Neural progenitor cell (in vitro differentiated cells): ENCODE measurements around the gene CNTN2. TPM values are rescaled to one million over a fixed set of nuclear protein-coding genes. Genes with fewer than 3 reads are reported as not detected.

Experiments
- DNase-seq: peaks from one replicate; pipeline ENCODE4 v3.0.0-alpha.2; 2016; ENCODE audit warnings: low spot score
- H2AFZ ChIP-seq: fragments of 200-600 bp; sonication (generic); replicated peaks from 2 replicates; pipeline ENCODE4 v1.6.1; 2016; ENCODE audit warnings: antibody characterized with exemption
- H3F3A ChIP-seq: fragments of 200-600 bp; sonication (generic); 2 replicates; pipeline ENCODE4 v1.6.1; 2016; ENCODE audit warnings: antibody characterized with exemption, low read depth
- H3K27ac ChIP-seq: fragments of 200-600 bp; sonication (generic); 2 replicates; pipeline ENCODE4 v1.5.1; 2016; ENCODE audit warnings: mild to moderate bottlenecking
- H3K27me3 ChIP-seq: fragments of 200-600 bp; sonication (generic); 2 replicates; pipeline ENCODE4 v1.6.1; 2016; ENCODE audit warnings: mild to moderate bottlenecking, moderate library complexity
- H3K36me3 ChIP-seq: fragments of 200-600 bp; sonication (generic); 2 replicates; pipeline ENCODE4 v1.5.1; 2016
- H3K4me1 ChIP-seq: fragments of 200-600 bp; sonication (generic); 2 replicates; pipeline ENCODE4 v1.6.1; 2016; ENCODE audit warnings: mixed run types
- H3K4me2 ChIP-seq: fragments of 200-600 bp; sonication (generic); 2 replicates; pipeline ENCODE4 v1.6.1; 2016
- H3K4me3 ChIP-seq: fragments of 200-600 bp; sonication (generic); 2 replicates; pipeline ENCODE4 v1.5.1; 2016
- H3K79me2 ChIP-seq: fragments of 200-600 bp; sonication (generic); 2 replicates; pipeline ENCODE4 v1.6.1; 2016; ENCODE audit warnings: low read depth
- H3K9ac ChIP-seq: fragments of 200-600 bp; sonication (generic); 2 replicates; pipeline ENCODE4 v1.6.1; 2016
- H3K9me3 ChIP-seq: fragments of 200-600 bp; sonication (generic); 2 replicates; pipeline ENCODE4 v1.5.1; 2016; ENCODE audit warnings: low read depth
- H4K20me1 ChIP-seq: fragments of 200-600 bp; sonication (generic); 2 replicates; pipeline ENCODE4 v1.6.1; 2016; ENCODE audit warnings: low read depth
- H3K27ac Mint-ChIP-seq: 3 replicates; pipeline ENCODE4 v1.8.0; 2021; ENCODE audit warnings: mixed read lengths
- H3K27me3 Mint-ChIP-seq: 2 replicates; pipeline ENCODE4 v1.8.0; 2022; ENCODE audit warnings: low read depth, mild to moderate bottlenecking, inconsistent platforms, moderate library complexity, mixed read lengths; ENCODE audit not compliant: insufficient read depth
- H3K36me3 Mint-ChIP-seq: 3 replicates; pipeline ENCODE4 v1.8.0; 2021; ENCODE audit warnings: mixed read lengths
- H3K4me1 Mint-ChIP-seq: 3 replicates; pipeline ENCODE4 v1.8.0; 2021; ENCODE audit warnings: mixed read lengths
- H3K4me3 Mint-ChIP-seq: 3 replicates; pipeline ENCODE4 v1.8.0; 2021; ENCODE audit warnings: mild to moderate bottlenecking, moderate library complexity, mixed read lengths
- H3K9me3 Mint-ChIP-seq: 3 replicates; pipeline ENCODE4 v1.8.0; 2020; ENCODE audit warnings: mixed read lengths
- CTCF ChIP-seq: fragments of 200-600 bp; sonication (generic); IDR thresholded peaks from 2 replicates; pipeline ENCODE4 v1.5.1; 2017; ENCODE audit warnings: antibody characterized with exemption, mild to moderate bottlenecking
- EZH2 ChIP-seq: fragments of 200-600 bp; sonication (generic); IDR thresholded peaks from 2 replicates; pipeline ENCODE4 v1.6.1; 2017; ENCODE audit warnings: antibody characterized with exemption, mild to moderate bottlenecking, moderate library complexity
- EZH2phosphoT487 ChIP-seq: fragments of 200-600 bp; sonication (generic); IDR thresholded peaks from 2 replicates; pipeline ENCODE4 v1.6.1; 2017; ENCODE audit warnings: antibody characterized with exemption
- total RNA-seq: library from RNA; depleted of rRNA; stranded (reverse); fragments of >200 nt; gene quantifications from 2 replicates; pipeline ENCODE4 v1.2.3, GENCODE V29; 2015; ENCODE audit warnings: low replicate concordance

The CNTN2 gene
- total RNA-seq, 1 donor from 2014 or later = 8.4 TPM

- no peak for TF ChIP-seq CTCF
- TF ChIP-seq EZH2 = no peak
- TF ChIP-seq EZH2phosphoT487 = no peak
- Mint-ChIP-seq H3K4me3 (no peak overlapping the region), H3K9me3 (no peaks in the 10 kb centered on the region), H3K27me3 (peaks cover 12% of the 10 kb centered on the region), H3K36me3 (no peaks in the 10 kb centered on the region), H3K4me1 (peaks cover 31% of the 10 kb centered on the region), H3K27ac (no peak overlapping the region)
- H3F3A ChIP-seq = peaks cover 7% of the 10 kb centered on the region
- no peaks in the 10 kb centered on the region for H3K79me2 ChIP-seq
- H3K27me3 ChIP-seq = no peaks in the 10 kb centered on the region
- H2AFZ ChIP-seq = no peak overlapping the region
- no peak overlapping the region for H3K4me2 ChIP-seq
- peaks cover 30% of the 10 kb centered on the region for H3K4me1 ChIP-seq
- H3K9me3 ChIP-seq = no peaks in the 10 kb centered on the region
- H3K27ac ChIP-seq = no peak overlapping the region
- no peak overlapping the region for H3K4me3 ChIP-seq
- no peaks in the 10 kb centered on the region for H4K20me1 ChIP-seq
- no peak for DNase-seq
- H3K9ac ChIP-seq = no peak overlapping the region
- no peaks in the 10 kb centered on the region for H3K36me3 ChIP-seq
These were observed 9.7 kb downstream of the CNTN2 start for GRCh38 chr1:205052690-205053089.

- Histone ChIP-seq H3K9ac (no peak overlapping the region), H3K27ac (no peak overlapping the region), H3K4me3 (no peak overlapping the region), H4K20me1 (no peaks in the 10 kb centered on the region), H3K36me3 (no peaks in the 10 kb centered on the region), H3K9me3 (no peaks in the 10 kb centered on the region), H3K4me2 (no peak overlapping the region), H2AFZ (no peak overlapping the region), H3F3A (peaks cover 7% of the 10 kb centered on the region), H3K79me2 (no peaks in the 10 kb centered on the region), H3K4me1 (peaks cover 30% of the 10 kb centered on the region), H3K27me3 (no peaks in the 10 kb centered on the region)
- Mint-ChIP-seq H3K27me3 (peaks cover 13% of the 10 kb centered on the region), H3K4me3 (peak overlapping the region; percentile 21), H3K27ac (no peak overlapping the region), H3K4me1 (peaks cover 31% of the 10 kb centered on the region), H3K36me3 (no peaks in the 10 kb centered on the region), H3K9me3 (no peaks in the 10 kb centered on the region)
- no peak for TF ChIP-seq EZH2phosphoT487
- no peak for TF ChIP-seq EZH2
- no peak for TF ChIP-seq CTCF
- DNase-seq = no peak
These were observed 10.3 kb downstream of the CNTN2 start for GRCh38 chr1:205053296-205053695.

- Histone ChIP-seq H2AFZ (no peak overlapping the region), H3K9me3 (no peaks in the 10 kb centered on the region), H4K20me1 (no peaks in the 10 kb centered on the region), H3K4me3 (no peak overlapping the region), H3F3A (peaks cover 7% of the 10 kb centered on the region), H3K4me1 (peaks cover 30% of the 10 kb centered on the region), H3K27me3 (no peaks in the 10 kb centered on the region), H3K27ac (no peak overlapping the region), H3K36me3 (no peaks in the 10 kb centered on the region), H3K9ac (no peak overlapping the region), H3K79me2 (no peaks in the 10 kb centered on the region), H3K4me2 (no peak overlapping the region)
- no peak overlapping the region for H3K27ac Mint-ChIP-seq
- H3K4me3 Mint-ChIP-seq = no peak overlapping the region
- TF ChIP-seq EZH2 = no peak
- no peak for TF ChIP-seq CTCF
- no peak for TF ChIP-seq EZH2phosphoT487
- peak; percentile 50 for DNase-seq
- no peaks in the 10 kb centered on the region for H3K9me3 Mint-ChIP-seq
- H3K4me1 Mint-ChIP-seq = peaks cover 31% of the 10 kb centered on the region
- no peaks in the 10 kb centered on the region for H3K36me3 Mint-ChIP-seq
- peaks cover 20% of the 10 kb centered on the region for H3K27me3 Mint-ChIP-seq
These were observed 11.0 kb downstream of the CNTN2 start for GRCh38 chr1:205054013-205054412.
